NCI-H748 (cell line): ENCODE data around the gene PDE4A.
"Not testable (repeated sequence)": the region's sequence is repeated elsewhere in the genome, so short reads cannot be mapped to it uniquely, and the experiment has no call there.

Experiments
- DNase-seq: peaks from one replicate; lab custom pipeline; 2025; ENCODE audit not compliant: unreplicated experiment; lab: John Stamatoyannopoulos, UW

Gene PDE4A

GRCh38 chr19:10403137-10404021, 17.0 kb upstream of the PDE4A start, which contains the start of gene CDC37:
CDC37 (minus strand) TSS chr19:10403542; CDS start chr19:10403479, 63 bp downstream.
- peak; percentile 91 for DNase-seq

- no peak for DNase-seq
Measured at GRCh38 chr19:10404888-10405820, 15.2 kb upstream of the PDE4A start.

- no peak for DNase-seq
Measured at GRCh38 chr19:10406191-10406590, 14.1 kb upstream of the PDE4A start.

GRCh38 chr19:10407096-10407495, 13.2 kb upstream of the PDE4A start:
- no peak for DNase-seq

GRCh38 chr19:10408511-10409283, 11.6 kb upstream of the PDE4A start:
- no peak for DNase-seq

- not testable (repeated sequence) for DNase-seq
Measured at GRCh38 chr19:10411224-10411623, 9.1 kb upstream of the PDE4A start.

GRCh38 chr19:10412257-10412977, 7.9 kb upstream of the PDE4A start:
- no peak for DNase-seq

- no peak for DNase-seq
Measured at GRCh38 chr19:10416083-10416379, 4.3 kb upstream of the PDE4A start.

GRCh38 chr19:10416380-10417257, 3.7 kb upstream of the PDE4A start:
- peak; percentile 93 for DNase-seq

GRCh38 chr19:10417541-10418234, 2.6 kb upstream of the PDE4A start:
- DNase-seq = no peak

- DNase-seq = no peak
Measured at GRCh38 chr19:10418235-10418484, 2.2 kb upstream of the PDE4A start.

GRCh38 chr19:10418485-10419199, 1.7 kb upstream of the PDE4A start:
- peak; percentile 45 for DNase-seq

GRCh38 chr19:10419200-10419645, 1.1 kb upstream of the PDE4A start:
- DNase-seq = no peak

- peak; percentile 76 for DNase-seq
Measured at GRCh38 chr19:10419646-10420443, 493 bp upstream of the PDE4A start.

- no peak for DNase-seq
Measured at GRCh38 chr19:10421240-10422045, 1.1 kb downstream of the PDE4A start.

- DNase-seq = no peak
Measured at GRCh38 chr19:10422046-10422461, 1.7 kb downstream of the PDE4A start.

- no peak for DNase-seq
Measured at GRCh38 chr19:10422846-10423245, 2.5 kb downstream of the PDE4A start.
